A549 treated with AZD9567 at 1 μM for 4 hours (cell line): ENCODE results near the gene DDB1. TPM values are rescaled to one million over a fixed set of nuclear protein-coding genes. Genes with fewer than 3 reads are reported as not detected.

Experiments used
- total RNA-seq: library from RNA; stranded (reverse); fragments of 200-300 nt; extraction: Qiagen RNA extraction; gene quantifications from 5 replicates; pipeline ENCODE4 v1.2.3, GENCODE V29; 2022; ENCODE audit not compliant: insufficient read depth

The DDB1 gene
- 154 to 195 TPM (median 161 TPM) in 5 replicates for total RNA-seq

DNA sequence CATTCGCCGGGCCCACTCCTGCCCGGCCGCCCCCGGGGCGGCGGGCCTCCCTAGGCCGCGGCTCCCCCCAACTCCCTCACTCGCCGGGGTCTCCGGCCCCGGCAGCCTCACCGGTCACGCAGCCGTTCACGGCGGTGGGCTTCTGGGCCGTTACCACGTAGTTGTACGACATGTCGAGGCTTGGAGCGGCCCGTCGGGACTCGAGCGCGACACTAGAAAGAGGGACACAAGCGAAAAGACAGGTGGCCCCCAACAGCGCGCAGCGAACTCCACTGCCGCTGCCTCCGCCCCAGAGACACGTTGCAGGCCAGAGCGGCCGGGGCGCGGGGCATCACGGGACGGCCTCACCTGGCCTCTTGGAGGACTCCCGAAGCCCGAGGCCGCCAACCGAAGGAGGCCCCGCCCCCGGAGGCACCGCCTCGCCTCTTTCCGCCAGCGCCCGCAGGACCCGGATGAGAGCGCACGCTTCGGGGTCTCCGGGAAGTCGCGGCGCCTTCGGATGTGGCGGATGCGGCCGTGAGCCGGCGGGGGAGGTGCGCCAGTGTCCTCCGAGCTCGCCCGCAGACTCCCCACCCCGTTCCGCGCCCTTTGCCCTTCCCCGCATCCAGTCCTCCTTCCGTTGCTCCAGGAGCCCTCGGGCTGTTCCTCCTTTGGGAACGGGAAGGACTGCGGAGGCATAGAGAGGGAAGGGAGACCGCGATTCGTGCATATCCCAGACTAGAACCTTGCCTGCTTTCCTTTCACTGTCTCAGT is at the start of gene DDB1, which contains the start of gene TKFC:
DDB1 (minus strand) TSS at position 309 of the 753 bp plus-strand sequence; CDS start at position 172, 137 bp downstream.
TKFC (plus strand) TSS at position 432 of the 753 bp plus-strand sequence. CDS start 1,501 bp downstream, outside the sequence.

DNA sequence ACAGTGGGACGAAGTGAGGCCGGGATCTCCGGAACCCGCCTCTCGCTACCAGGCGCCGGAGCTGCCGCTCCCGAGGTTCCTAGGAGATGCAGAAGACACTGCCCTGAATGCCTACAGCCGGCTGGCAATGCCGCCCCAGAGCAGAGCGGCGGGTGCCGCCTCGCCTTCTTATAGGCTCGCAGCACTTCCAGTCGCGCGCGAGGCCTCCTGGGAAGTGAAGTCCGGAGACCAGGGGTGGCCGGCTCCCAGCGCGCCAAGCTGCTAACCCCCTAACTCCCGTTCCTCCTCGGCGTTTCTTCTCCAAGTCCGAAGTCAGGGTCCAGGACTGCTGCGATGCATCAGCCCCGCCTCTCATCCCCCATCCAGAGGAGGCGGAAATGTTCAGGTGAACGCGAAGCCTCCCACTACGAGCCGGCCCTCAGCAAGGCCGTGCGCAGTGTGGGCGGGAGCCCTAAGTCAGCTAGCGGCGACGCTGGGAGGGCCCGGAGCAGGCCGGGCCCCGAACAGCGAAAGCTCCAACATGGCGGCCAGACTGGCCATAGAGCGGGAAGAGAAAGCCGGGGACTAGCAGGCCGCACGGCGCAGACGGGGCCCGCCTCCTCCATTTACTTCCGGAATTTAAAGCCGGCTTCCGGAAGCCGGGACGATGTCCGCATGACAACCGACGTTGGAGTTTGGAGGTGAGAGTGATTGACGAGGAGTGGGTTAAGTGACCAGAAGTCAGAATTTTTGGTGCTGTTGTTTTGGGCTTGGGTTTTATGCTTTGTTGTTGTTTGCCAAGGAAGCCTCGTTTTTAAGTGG is 29.0 kb upstream of the DDB1 start, which contains the start of the genes CYB561A3 and TMEM138:
CYB561A3 (minus strand) TSS at position 142 of the 801 bp plus-strand sequence. CDS start 5,169 bp downstream, outside the sequence.
TMEM138 (plus strand) TSS at position 634 of the 801 bp plus-strand sequence. CDS start 2,017 bp downstream, outside the sequence.

DNA sequence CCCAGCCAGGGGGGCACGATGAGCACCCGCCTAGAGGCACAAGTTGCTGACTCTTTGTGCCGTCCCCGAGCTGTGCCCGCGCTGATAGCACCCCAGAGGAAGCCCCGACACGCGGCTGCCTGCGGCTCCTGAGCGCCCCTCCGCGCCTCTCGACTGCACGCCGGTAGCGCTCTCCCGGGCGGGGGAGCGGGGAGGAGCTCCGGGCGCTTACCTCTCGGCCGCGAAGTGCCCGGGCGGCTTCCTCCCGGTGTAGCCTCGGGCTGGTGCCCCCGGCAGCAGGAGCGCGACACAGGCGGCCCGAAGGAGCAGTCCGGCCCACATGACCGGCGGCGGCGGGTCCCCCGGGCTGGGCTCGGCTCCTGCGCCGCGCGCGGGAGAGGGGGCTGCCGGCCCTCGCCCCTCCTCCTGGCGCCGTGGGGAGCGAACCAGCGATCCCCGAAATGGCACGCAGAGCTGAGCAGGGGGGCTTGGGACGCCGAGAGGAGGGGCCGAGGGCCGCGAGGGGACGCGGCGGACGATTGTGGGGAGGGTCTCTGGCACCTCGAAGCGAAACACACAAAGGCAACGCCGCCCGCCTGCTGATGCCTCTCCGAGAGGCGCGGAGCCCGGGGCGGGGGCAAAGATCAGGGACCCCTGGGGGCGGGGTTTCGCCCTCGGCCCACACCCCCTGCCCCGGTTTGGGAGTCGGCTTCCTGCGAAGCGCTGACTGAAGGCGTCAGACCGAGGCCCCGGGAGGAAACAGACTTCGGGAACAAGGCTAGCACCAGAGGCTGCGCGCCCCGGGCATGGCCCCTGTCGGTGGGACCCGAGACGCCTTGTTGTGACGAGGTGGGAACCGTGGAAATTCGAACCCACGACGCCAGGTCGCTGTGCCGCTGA is 37.9 kb downstream of the DDB1 start, which contains the start of gene VWCE:
VWCE (minus strand) TSS at position 600 of the 879 bp plus-strand sequence; CDS start at position 321, 279 bp downstream.

Other genes with a start within 250 kb of the DDB1 start
- 0.02 TPM in 1 of 5 replicates, not detected in the others for gene CD5, start 230.6 kb downstream of the DDB1 start, total RNA-seq
- 12.0 to 18.8 TPM (median 18.0 TPM) in 5 replicates for gene VPS37C, start 171.7 kb downstream of the DDB1 start, total RNA-seq
- 0.16 TPM in 1 of 5 replicates, not detected in the others for gene PGA3, start 129.6 kb downstream of the DDB1 start, total RNA-seq
- gene PGA4, start 110.8 kb downstream of the DDB1 start, total RNA-seq: not detected in 5 replicates
- gene PGA5, start 91.9 kb downstream of the DDB1 start, total RNA-seq: not detected in 5 replicates
- 0.47 to 0.74 TPM (median 0.62 TPM) in 4 of 5 replicates, not detected in the other for gene VWCE, start 37.8 kb downstream of the DDB1 start, total RNA-seq
- gene TKFC, start 123 bp upstream of the DDB1 start, total RNA-seq: 54.5 to 76.9 TPM (median 73.9 TPM) in 5 replicates
- 43.1 to 48.8 TPM (median 44.3 TPM) in 5 replicates for gene CYB561A3, start 28.8 kb upstream of the DDB1 start, total RNA-seq
- gene TMEM138, start 29.3 kb upstream of the DDB1 start, total RNA-seq: 74.5 to 101 TPM (median 96.3 TPM) in 5 replicates
- 18.4 to 24.4 TPM (median 18.8 TPM) in 5 replicates for gene TMEM216, start 59.5 kb upstream of the DDB1 start, total RNA-seq
- gene CPSF7, start 96.9 kb upstream of the DDB1 start, total RNA-seq: 66.4 to 73.9 TPM (median 73.7 TPM) in 5 replicates
- 40.8 to 91.8 TPM (median 42.4 TPM) in 5 replicates for gene SDHAF2, start 97.0 kb upstream of the DDB1 start, total RNA-seq
- 0.16 to 0.89 TPM (median 0.23 TPM) in 5 replicates for gene LRRC10B, start 175.6 kb upstream of the DDB1 start, total RNA-seq
- 0.92 to 1.3 TPM (median 1.2 TPM) in 5 replicates for gene SYT7, start 248.0 kb upstream of the DDB1 start, total RNA-seq